DMS 273 (cell line): ENCODE measurements around the gene ERG28.
"Not testable (repeated sequence)": the region's sequence is repeated elsewhere in the genome, so short reads cannot be mapped to it uniquely, and the experiment has no call there.

Source experiments
- DNase-seq: peaks from one replicate; lab custom pipeline; 2025; ENCODE audit not compliant: unreplicated experiment; lab: John Stamatoyannopoulos, UW

The ERG28 gene

GRCh38 chr14:75626863-75627262 is 33.8 kb downstream of the ERG28 start:
- no peak for DNase-seq

- no peak for DNase-seq
Measured at GRCh38 chr14:75626396-75626795, 34.3 kb downstream of the ERG28 start.

GRCh38 chr14:75625034-75625433 is 35.6 kb downstream of the ERG28 start:
- DNase-seq: no peak

GRCh38 chr14:75619548-75619947 is 41.1 kb downstream of the ERG28 start:
- no peak for DNase-seq

- DNase-seq: no peak
Measured at GRCh38 chr14:75615200-75615599, 45.5 kb downstream of the ERG28 start.

- no peak for DNase-seq
Measured at GRCh38 chr14:75614179-75614578, 46.5 kb downstream of the ERG28 start.

- no peak for DNase-seq
Measured at GRCh38 chr14:75612157-75612556, 48.5 kb downstream of the ERG28 start.

- no peak for DNase-seq
Measured at GRCh38 chr14:75610834-75611233, 49.8 kb downstream of the ERG28 start.

GRCh38 chr14:75609606-75610475 is 50.8 kb downstream of the ERG28 start:
- no peak for DNase-seq

- no peak for DNase-seq
Measured at GRCh38 chr14:75609116-75609515, 51.6 kb downstream of the ERG28 start.

- DNase-seq: no peak
Measured at GRCh38 chr14:75607842-75608640, 52.6 kb downstream of the ERG28 start.

- no peak for DNase-seq
Measured at GRCh38 chr14:75607044-75607443, 53.6 kb downstream of the ERG28 start.

- DNase-seq: no peak
Measured at GRCh38 chr14:75605916-75606315, 54.8 kb downstream of the ERG28 start.

GRCh38 chr14:75604979-75605851 is 55.5 kb downstream of the ERG28 start:
- no peak for DNase-seq

- no peak for DNase-seq
Measured at GRCh38 chr14:75602503-75602902, 58.2 kb downstream of the ERG28 start.

GRCh38 chr14:75601061-75601460 is 59.6 kb downstream of the ERG28 start:
- not testable (repeated sequence) for DNase-seq

GRCh38 chr14:75600100-75600499 is 60.6 kb downstream of the ERG28 start:
- DNase-seq: not testable (repeated sequence)
